ENCODE measurements around the gene ANO7.

The ANO7 gene

GRCh38 chr2:241258505-241259280 is 70.2 kb downstream of the ANO7 start:
- intact Hi-C loops (cut with DNase I) = no loop called here
- DNase-seq = no peak

GRCh38 chr2:241260911-241261310 is 72.4 kb downstream of the ANO7 start:
- intact Hi-C loops (cut with DNase I) = no loop called here
- no peak for DNase-seq

GRCh38 chr2:241261628-241262027 is 73.2 kb downstream of the ANO7 start:
- intact Hi-C loops (cut with DNase I) = no loop called here

GRCh38 chr2:241263061-241263460 is 74.6 kb downstream of the ANO7 start:
- DNase-seq = no peak
- intact Hi-C loops (cut with DNase I) = no loop called here

More at GRCh38 chr2:241261628-241262027, 73.2 kb downstream of the ANO7 start:
- no peak for DNase-seq

- no peak for DNase-seq
- intact Hi-C loops (cut with DNase I) = no loop called here
Measured at GRCh38 chr2:241265506-241265905, 77.0 kb downstream of the ANO7 start.

- DNase-seq = no peak
- intact Hi-C loops (cut with DNase I) = no loop called here
Measured at GRCh38 chr2:241267249-241268067, 79.0 kb downstream of the ANO7 start.

GRCh38 chr2:241268306-241268705 is 79.8 kb downstream of the ANO7 start:
- intact Hi-C loops (cut with DNase I) = no loop called here
- DNase-seq = no peak

GRCh38 chr2:241268716-241269445 is 80.4 kb downstream of the ANO7 start:
- intact Hi-C loops (cut with DNase I) = no loop called here

GRCh38 chr2:241269707-241270520 is 81.4 kb downstream of the ANO7 start:
- intact Hi-C loops (cut with DNase I) = no loop called here

More at GRCh38 chr2:241268716-241269445, 80.4 kb downstream of the ANO7 start:
- DNase-seq = no peak

GRCh38 chr2:241270531-241270930 is 82.1 kb downstream of the ANO7 start:
- no peak for DNase-seq
- intact Hi-C loops (cut with DNase I) = no loop called here

More at GRCh38 chr2:241269707-241270520, 81.4 kb downstream of the ANO7 start:
- no peak for DNase-seq

GRCh38 chr2:241271706-241272302 is 83.3 kb downstream of the ANO7 start:
- peak; percentile 70 to 93 (median 83) for DNase-seq
- intact Hi-C loops (cut with DNase I) = no loop called here

- intact Hi-C loops (cut with DNase I) = no loop called here
- peak in 41 of 42 donors; percentile 39 to 83 (median 65) for DNase-seq
Measured at GRCh38 chr2:241272303-241273209, 84.1 kb downstream of the ANO7 start.

- intact Hi-C loops (cut with DNase I) = no loop called here
- no peak for DNase-seq
Measured at GRCh38 chr2:241273210-241274020, 84.9 kb downstream of the ANO7 start.

- DNase-seq = no peak
- intact Hi-C loops (cut with DNase I) = no loop called here
Measured at GRCh38 chr2:241274127-241274526, 85.7 kb downstream of the ANO7 start.
